Measurements from ENCODE around the gene PI4KA.
"Not testable (repeated sequence)": the region's sequence is repeated elsewhere in the genome, so short reads cannot be mapped to it uniquely, and the experiment has no call there.

Gene PI4KA

DNA sequence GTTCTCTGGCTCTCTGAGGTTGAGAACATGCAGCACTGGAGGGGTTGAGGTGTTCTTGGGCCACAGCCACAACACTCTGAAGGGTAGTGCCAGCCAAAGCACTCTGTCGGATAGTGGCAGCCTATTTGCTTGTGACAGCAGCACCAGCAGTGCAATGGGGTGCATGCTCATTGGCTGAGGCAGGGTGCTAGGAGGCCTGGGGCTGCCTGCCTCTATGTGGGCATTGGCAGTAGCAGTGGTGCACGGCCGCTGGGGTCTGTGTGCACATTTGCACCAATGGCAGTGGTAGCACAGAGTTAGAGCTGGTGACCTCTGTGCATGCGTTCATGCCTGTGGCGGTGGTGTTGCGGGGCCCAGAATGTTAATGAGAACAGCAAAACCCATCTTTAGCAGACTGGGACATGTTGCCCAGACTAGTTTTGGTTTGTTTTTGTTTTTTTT, 25.4 kb downstream of the PI4KA start:
- Histone ChIP-seq H3K27me3 (ENCODE audit: insufficient read depth, poor library complexity, severe bottlenecking) (no peaks in the 10 kb centered on the region), H3K4me3 (replicated peaks; ENCODE audit: insufficient read depth, low read length) (no peak overlapping the region), H3K27ac (replicated peaks) (no peak overlapping the region)
- DNase-seq (ENCODE audit: low read depth in 1 of 2, low spot score in 1 of 2) = no peak
- TF ChIP-seq, protein P1, sequence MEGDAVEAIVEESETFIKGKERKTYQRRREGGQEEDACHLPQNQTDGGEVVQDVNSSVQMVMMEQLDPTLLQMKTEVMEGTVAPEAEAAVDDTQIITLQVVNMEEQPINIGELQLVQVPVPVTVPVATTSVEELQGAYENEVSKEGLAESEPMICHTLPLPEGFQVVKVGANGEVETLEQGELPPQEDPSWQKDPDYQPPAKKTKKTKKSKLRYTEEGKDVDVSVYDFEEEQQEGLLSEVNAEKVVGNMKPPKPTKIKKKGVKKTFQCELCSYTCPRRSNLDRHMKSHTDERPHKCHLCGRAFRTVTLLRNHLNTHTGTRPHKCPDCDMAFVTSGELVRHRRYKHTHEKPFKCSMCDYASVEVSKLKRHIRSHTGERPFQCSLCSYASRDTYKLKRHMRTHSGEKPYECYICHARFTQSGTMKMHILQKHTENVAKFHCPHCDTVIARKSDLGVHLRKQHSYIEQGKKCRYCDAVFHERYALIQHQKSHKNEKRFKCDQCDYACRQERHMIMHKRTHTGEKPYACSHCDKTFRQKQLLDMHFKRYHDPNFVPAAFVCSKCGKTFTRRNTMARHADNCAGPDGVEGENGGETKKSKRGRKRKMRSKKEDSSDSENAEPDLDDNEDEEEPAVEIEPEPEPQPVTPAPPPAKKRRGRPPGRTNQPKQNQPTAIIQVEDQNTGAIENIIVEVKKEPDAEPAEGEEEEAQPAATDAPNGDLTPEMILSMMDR (IDR thresholded peaks at IDR 0.05; ENCODE audit: insufficient read depth, low read length) = no peak

DNA sequence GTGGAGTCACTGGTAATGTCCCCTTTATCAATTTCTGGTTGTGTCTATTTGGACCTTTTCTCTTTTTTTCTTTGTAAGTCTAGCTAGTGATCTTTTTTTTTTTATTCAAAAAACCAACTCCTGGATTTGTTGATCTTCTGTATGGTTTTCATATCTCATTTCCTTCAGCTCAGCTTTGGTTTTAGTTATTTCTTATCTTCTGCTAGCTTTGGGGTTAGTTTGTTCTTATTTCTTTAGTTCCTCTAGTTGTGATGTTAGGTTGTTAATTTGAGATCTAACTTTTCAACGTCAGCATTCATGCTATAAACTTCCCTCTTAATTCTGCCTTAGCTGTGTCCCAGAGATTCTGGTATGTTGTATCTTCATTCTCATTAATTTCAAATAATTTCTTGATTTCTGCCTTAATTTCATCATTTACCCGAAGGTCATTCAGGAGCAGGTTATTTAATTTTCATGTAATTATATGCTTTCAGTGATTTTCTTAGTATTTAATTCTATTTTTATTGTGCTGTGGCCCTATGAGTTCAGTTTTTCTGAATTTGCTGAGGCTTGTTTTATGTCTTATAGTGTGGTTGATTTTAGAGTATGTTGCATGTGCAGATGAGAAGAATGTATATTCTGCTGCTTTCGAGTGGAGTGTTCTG, 29.0 kb downstream of the PI4KA start:
- H3K27me3 ChIP-seq (ENCODE audit: insufficient read depth, poor library complexity, severe bottlenecking) = no peaks in the 10 kb centered on the region
- no peak overlapping the region for H3K4me3 ChIP-seq (replicated peaks; ENCODE audit: insufficient read depth, low read length)
- no peak overlapping the region for H3K27ac ChIP-seq (replicated peaks)
- TF ChIP-seq REST (IDR thresholded peaks at IDR 0.05; ENCODE audit: insufficient replicate concordance, low read depth) = no peak
- TF ChIP-seq POLR2AphosphoS5 (IDR thresholded peaks at IDR 0.05; ENCODE audit: low read depth) = no peak
- TF ChIP-seq GABPA (IDR thresholded peaks at IDR 0.05; ENCODE audit: low read depth) = no peak
- TF ChIP-seq, protein P1 (IDR thresholded peaks at IDR 0.05; ENCODE audit: insufficient read depth, low read length) = no peak
- no peak for DNase-seq (ENCODE audit: low read depth in 1 of 2, low spot score in 1 of 2)

GRCh38 chr22:20826373-20827152, 32.0 kb downstream of the PI4KA start:
- DNase-seq (ENCODE audit: low read depth in 1 of 2, low spot score in 1 of 2); H3K27ac ChIP-seq (replicated peaks); H3K27me3 ChIP-seq (ENCODE audit: insufficient read depth, poor library complexity, severe bottlenecking); H3K4me3 ChIP-seq (replicated peaks; ENCODE audit: insufficient read depth, low read length): not testable (repeated sequence)

GRCh38 chr22:20825624-20826023, 33.0 kb downstream of the PI4KA start:
- TF ChIP-seq GABPA (IDR thresholded peaks at IDR 0.05; ENCODE audit: low read depth) (no peak), REST (IDR thresholded peaks at IDR 0.05; ENCODE audit: insufficient replicate concordance, low read depth) (no peak), SPI1 (IDR thresholded peaks at IDR 0.05; ENCODE audit: borderline replicate concordance, low read depth) (no peak), POLR2AphosphoS5 (IDR thresholded peaks at IDR 0.05; ENCODE audit: low read depth) (no peak)
- TF ChIP-seq, protein P1 (IDR thresholded peaks at IDR 0.05; ENCODE audit: insufficient read depth, low read length) = no peak
- H3K27ac ChIP-seq (replicated peaks) = no peak overlapping the region
- H3K27me3 ChIP-seq (ENCODE audit: insufficient read depth, poor library complexity, severe bottlenecking) = no peaks in the 10 kb centered on the region
- H3K4me3 ChIP-seq (replicated peaks; ENCODE audit: insufficient read depth, low read length) = no peak overlapping the region
- no peak for DNase-seq (ENCODE audit: low read depth in 1 of 2, low spot score in 1 of 2)

- H3K27ac ChIP-seq (replicated peaks); H3K27me3 ChIP-seq (ENCODE audit: insufficient read depth, poor library complexity, severe bottlenecking); H3K4me3 ChIP-seq (replicated peaks; ENCODE audit: insufficient read depth, low read length); DNase-seq (ENCODE audit: low read depth in 1 of 2, low spot score in 1 of 2): not testable (repeated sequence)
Measured at GRCh38 chr22:20825216-20825615, 33.4 kb downstream of the PI4KA start.

Measured in HL-60 (cell line).